HEK293T (cell line): ENCODE data around the gene PPP4C.

Experiments
- FOXA1 ChIP-seq: fragments of 450-650 bp; IDR thresholded peaks from 2 replicates; pipeline ENCODE4 v1.6.1; 2016; ENCODE audit warnings: mild to moderate bottlenecking
- SP1 ChIP-seq: fragments of 450-650 bp; IDR thresholded peaks from 2 replicates; pipeline ENCODE4 v1.6.1; 2017
- SUZ12 ChIP-seq: fragments of 450-650 bp; IDR thresholded peaks from 2 replicates; pipeline ENCODE4 v1.6.1; 2016; ENCODE audit warnings: mild to moderate bottlenecking
- TARDBP ChIP-seq: fragments of 450-650 bp; IDR thresholded peaks from 2 replicates; pipeline ENCODE4 v1.6.1; 2016
- TF ChIP-seq, protein P1 (sequence below): fragments of 450-650 bp; IDR thresholded peaks from 2 replicates; pipeline ENCODE4 v1.6.1; 2016

DNA sequence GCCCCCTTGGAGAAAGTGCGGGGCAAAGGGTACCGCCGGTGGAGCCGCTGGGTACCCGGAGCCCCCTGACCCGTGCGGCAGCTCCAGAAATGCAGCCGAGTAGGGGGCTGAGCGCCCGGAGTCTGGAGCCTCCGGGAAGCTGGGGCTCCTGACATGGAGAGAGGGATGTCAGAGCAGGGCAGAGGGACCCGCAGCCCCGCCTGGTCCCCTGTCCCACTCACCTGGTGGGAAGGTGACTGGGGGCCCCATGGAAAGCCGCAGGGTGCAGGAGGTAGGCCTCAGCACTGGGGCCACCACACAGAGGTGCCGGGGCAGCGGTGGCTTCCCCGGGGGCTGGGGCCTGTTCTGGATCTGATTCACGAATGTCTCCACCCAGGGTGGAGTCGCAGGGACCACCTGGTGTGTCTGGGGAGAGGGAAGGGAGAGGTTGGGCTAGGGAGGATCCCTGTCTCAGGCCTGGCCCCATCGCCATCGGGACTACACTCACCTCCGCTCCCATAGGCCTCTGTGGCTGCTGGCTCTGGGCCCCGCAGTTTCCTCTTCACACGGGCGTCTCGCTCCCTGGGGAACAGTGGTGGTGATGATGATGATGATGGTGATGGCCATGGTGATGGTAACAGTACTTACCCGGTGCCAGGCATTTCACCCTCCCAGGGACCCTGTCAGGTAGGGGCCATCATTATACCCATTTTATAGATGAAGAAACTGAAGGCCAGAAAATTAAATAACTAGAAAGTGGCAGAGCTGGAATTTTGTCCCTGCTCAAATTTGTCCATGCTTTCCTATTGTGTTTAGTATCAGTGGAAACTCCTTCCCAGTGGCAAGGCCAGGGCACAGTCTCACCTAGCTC is 10.7 kb downstream of the PPP4C start:
- no peak for TF ChIP-seq TARDBP
- TF ChIP-seq FOXA1 = no peak
- TF ChIP-seq SP1 = no peak
- TF ChIP-seq, protein P1, sequence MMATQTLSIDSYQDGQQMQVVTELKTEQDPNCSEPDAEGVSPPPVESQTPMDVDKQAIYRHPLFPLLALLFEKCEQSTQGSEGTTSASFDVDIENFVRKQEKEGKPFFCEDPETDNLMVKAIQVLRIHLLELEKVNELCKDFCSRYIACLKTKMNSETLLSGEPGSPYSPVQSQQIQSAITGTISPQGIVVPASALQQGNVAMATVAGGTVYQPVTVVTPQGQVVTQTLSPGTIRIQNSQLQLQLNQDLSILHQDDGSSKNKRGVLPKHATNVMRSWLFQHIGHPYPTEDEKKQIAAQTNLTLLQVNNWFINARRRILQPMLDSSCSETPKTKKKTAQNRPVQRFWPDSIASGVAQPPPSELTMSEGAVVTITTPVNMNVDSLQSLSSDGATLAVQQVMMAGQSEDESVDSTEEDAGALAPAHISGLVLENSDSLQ = no peak
- TF ChIP-seq SUZ12 = no peak
